GM18520 (cell line): ENCODE data around the gene NGEF.
"Not testable (repeated sequence)": the region's sequence is repeated elsewhere in the genome, so short reads cannot be mapped to it uniquely, and the experiment has no call there.

Experiments used
- ATAC-seq: cut with Tn5 transposase; IDR thresholded peaks from one replicate; pipeline ENCODE4 v1.9.1; 2021; ENCODE audit not compliant: unreplicated experiment

Gene NGEF

DNA sequence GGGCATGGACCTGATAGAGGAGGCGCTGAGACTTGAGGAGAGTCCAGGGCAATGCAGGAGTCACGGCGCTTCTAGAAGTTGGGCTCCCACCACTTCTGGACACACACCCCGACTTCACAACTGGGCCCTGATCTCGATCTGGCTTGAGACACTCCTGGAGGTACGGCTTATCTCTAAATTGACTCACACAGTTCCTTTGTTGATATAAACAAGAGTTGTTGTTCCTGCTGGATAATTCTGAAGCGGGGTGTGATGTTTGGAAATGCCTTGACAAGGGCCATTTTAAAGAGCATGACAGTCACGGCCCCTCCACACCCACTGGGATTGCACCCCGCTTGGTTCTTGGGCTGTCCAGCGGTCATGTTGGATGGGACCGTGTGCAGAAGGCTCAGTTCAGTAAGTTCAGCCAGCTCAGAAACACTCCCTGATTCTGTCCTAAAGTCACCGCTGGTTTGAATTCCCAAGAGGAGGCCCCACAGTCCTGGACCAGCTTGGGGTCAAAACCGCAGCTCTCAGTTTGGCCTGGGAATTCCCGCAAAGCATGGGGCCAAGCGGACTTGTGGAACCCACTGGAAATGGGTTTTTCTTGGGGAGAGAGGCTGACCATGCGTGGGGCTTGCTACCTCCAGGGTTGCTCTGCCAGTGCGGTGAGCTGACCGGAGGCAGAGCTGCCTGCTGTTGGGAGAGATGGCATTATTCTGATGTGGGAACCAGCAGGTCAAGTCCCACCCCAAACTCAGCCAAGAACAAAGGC is 10.1 kb upstream of the NGEF start:
- no peak for ATAC-seq

DNA sequence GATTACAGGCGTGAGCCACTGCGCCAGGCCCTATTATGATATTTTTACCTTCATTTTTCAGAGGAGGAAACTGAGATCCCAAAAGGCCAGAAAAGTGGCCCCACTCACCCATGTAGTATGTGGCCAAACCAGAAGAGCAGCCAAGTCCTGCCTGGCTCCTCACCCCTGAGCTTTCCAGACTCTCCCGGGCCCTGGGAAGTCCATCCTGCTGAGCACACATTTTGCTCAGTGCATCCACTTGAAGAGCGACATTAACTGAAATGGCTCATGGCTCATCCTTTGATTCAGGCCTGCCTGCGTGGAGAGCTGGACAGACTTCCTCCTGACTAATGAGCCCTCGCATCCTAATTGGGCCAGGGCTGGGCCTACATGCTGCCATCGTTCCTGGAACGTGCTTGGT is 9.5 kb upstream of the NGEF start:
- no peak for ATAC-seq

DNA sequence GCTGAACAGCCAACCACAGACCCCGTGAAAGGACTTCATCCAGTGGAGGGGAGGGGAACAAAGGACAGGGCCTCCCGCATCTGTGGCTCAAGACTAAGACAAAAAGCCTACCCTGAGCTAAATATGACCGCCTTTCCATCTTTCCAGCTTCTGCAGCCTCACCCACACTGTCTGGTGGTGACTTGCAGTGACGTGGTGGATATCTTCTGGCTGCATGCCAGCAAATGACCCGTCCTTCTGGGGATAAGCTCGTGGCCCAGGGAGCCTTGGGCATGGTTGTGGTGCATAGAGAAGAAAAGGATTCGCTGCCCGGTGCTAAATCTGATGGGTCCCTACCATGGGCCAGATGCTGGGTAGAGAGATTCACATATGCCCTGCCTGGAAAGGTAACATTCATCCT is 8.7 kb upstream of the NGEF start:
- ATAC-seq: no peak

DNA sequence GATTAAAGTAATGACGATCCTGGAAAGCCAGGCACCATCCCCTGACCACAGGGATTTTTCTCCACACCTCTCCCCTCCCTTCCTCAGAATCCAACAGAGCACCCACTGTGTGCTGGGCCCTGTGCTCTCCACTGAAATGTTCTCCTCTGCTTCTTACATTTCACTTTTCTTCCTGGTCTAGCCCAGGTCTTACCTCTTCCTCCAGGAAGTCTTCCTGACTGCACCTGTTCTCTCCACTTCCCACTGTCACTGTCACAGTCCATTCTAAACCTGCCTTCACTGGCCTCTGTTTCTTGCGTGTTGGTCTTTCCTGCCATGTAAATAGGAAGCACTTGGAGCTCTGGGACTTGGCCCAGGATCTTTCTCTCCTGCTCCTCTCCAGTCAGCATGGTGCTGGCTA is 7.4 kb upstream of the NGEF start:
- ATAC-seq: no peak

DNA sequence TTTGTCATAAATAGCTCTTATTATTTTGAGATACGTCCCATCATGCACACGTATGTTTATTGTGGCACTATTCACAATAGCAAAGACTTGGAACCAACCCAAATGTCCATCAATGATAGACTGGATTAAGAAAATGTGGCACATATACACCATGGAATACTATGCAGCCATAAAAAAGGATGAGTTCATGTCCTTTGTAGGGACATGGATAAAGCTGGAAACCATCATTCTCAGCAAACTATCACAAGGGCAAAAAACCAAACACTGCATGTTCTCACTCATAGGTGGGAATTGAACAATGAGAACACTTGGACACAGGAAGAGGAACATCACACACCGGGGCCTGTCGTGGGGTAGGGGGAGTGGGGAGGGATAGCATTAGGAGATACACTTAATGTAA is 6.6 kb upstream of the NGEF start:
- ATAC-seq: not testable (repeated sequence)

DNA sequence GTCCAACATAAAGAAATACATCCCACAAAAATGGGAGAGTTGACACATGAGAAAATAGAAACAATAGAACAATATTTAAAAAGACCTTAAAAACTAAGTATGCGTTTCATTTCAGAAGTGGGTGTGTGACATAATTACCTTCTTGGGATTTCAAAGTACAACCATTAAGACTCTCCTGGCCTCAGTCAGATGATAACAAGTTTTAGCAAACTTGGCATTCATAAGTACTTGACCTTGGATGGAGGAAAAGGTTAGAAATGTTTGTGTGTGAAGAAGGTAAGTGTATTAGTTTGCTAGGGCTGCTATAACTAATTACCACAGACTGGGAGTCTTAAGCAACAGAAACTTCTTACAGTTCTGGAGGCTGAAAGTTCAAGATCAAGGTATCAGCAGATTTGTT is 4.9 kb upstream of the NGEF start:
- no peak for ATAC-seq

DNA sequence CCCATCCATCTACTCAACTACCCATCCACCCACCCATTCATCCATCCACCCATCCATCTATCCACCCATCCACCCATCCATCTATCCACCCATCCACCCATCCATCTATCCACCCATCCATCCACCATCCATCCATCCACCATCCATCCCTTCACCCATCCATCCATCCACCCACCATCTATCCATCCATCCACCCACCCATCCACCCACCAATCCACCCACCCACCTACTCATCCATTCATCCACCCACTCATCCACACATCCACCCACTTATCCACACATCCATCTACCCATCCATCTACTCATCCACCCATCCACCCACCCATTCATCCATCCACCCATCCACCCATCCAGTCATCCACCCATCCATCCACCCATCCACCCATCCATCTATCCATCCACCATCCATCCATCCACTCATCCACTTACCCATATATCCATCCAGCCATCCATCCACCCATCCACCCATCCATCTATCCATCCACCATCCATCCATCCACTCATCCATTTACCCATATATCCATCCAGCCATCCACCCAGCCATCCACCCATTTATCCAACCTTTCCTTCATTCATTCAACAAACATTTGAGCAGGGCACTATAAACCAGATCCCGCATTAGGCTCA is 2.1 kb upstream of the NGEF start:
- ATAC-seq: no peak

DNA sequence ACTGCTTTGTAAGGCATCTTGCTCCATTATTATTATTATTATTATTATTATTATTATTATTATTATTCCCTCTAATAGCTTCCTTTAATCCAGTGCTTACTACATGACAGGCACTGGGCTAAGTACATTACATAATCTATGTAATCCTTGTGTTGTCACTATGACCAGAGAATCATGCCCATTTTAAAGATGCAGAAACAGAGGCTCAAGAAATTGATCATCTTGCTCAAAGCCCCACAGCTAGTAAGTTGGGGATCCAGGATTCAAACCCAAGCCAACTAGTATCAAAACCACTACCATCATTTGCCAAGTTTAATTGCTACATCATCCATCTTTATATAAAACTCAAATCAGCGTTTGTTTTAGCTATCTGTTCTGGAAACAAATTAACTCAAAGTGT is 594 bp upstream of the NGEF start:
- no peak for ATAC-seq

DNA sequence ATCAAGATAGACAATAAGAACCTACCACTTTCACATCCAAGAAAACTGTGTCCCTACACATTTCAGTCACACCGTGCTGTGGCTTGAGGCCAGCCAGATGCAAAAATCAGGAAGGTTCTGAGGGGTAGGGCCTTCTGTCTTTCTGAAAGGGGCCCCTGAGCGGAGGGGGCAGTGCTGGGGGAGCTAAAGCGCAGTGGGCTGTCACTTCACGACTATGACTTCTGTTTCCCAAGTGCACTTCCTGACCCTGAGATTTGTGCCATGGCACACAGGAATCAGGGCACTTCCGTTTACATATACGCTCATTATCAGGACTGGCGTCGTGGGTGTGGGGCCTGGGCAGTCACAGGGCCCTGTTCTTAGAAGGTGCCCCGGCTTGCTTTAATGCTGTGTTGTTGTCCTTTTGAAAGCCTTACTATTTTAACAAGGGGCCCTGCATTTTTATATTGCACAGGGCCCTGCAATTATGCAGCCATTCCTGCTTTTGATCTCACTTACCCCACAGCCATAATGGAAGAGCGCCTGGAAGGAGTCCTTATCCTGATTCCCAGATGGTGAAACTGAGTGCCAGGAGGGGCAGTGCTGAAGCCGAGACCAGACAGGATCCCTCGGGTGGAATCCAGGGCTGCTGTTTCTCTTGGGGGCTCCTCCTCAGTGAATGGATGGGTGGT is 620 bp downstream of the NGEF start:
- no peak for ATAC-seq

DNA sequence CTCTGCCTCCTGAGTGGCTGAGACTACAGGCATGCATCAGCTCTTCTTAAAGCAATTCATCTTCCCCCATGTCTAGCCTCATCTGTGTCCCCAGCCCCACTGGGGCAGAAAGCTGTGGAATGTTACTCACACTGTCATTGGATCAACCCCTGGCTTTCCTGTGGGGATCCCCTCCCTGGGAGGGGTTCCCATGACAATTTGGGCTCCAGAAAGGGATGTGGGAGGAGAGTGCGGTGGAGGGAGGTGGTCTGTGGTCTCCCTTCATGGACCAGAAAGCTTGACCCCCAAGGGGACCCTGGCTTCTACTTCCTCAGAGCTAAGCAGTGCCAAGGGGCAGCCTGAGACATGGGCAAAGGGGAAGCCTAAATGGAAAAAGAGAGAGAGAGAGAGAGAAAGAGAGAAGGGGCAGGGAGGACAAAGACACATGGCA is 1.3 kb downstream of the NGEF start:
- ATAC-seq: no peak

DNA sequence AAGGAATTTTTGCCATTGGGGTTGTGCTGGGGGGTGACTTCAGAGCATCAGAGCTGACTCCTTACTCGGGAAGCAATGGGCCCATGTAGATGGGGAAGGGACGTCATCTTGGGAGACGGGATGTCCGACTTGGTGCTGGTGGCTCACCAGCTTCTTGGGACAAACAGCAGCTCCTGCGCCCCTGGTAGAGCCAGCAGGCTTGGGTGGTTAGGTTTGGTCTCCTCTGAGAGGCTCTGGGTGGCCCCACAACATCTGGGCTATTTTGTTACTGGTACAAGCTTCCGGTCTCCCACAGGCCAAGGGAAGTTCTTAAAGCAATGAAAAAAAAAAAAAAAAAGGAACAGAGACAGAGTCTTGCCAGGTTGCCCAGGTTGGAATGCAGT is 1.8 kb downstream of the NGEF start:
- ATAC-seq: no peak

DNA sequence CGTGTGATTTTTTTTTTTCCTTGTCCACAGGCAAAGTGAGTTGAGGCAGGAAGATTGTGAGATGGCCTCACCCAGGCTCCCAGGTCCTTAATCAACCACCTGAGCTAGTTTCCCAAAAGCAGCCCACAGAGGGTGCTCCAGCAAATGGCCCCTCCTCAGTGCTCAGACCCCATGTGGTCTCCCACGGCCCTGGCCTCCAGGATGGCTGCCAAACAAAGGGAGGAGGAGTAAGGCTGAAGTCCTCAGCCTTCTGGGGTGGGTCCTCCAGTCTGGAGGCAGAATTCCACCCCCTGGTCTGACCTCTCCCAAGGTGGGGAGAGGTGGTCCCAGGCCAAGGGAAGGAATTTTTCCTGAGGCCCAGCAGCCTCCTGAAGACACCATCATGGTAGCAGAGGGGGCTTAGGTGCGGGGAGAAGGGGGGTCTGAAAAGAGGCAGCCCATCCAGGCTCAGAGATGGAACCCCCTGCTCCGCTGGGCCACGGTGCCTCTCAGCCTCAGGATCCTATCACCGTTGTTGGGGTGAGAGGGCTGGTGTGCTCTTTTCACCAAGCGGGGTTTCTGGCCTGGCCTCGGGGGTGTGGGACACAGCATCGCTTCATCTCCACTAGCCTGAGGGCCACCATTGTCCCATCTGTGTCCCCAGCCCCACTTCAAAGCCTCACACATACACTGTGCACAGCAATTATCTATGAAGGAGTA is 2.3 kb downstream of the NGEF start:
- ATAC-seq: no peak

DNA sequence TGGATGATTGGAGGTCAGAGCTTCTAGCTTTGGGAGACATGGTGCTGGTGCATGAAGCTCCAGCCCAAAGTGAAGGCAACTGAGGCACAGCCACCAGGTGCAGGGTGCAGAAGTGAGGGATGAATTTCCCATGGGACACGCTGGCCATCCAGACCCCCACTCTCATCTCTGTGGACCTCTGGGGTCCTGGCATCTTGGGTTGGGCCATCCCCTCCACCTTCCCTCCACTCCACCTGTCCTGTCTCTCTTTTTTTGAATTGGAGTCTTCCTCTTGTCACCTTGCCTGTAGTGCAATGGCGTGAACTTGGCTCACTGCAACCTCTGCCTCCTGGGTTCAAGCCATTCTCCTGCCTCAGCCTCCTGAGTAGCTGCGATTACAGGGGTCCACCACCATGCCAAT is 3.4 kb downstream of the NGEF start:
- ATAC-seq: no peak

DNA sequence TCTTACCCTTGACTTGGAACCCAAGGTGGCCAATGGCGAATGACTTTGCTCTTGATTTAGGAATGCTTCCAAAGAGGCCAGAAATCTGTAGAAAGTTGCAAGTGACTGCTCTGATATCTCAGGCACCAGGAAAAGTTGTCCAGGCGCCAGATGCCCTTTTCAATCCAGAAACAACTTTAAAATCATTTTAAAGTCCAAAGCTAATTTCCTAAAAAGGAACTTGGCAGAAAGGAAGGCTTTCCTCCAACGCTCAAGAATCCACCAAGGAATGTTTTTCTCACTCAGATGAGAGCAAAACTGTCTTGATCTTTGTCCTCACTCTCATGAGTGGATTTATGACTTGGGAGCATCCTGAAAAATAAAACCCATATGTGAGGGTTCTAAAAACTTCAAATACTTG is 5.3 kb downstream of the NGEF start:
- no peak for ATAC-seq

DNA sequence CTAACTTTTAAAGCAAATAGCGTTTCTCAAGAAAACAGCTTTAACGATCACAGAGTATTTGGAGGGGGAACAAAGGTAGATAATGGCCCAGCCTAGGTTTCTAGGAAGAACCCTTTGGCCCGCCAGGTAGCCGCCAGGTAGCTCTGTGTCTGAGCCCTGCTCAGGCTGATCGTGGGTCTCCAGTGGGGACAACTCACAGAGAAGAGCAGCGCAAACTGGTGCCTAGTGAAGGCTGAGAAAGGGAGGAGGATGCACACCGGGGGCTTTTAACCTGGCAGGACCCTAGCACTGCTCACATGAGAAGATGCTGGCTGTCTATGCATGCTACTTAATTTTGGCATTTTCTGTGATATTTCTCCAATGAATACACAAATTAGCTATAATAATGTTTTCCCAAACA is 5.8 kb downstream of the NGEF start:
- ATAC-seq: no peak

DNA sequence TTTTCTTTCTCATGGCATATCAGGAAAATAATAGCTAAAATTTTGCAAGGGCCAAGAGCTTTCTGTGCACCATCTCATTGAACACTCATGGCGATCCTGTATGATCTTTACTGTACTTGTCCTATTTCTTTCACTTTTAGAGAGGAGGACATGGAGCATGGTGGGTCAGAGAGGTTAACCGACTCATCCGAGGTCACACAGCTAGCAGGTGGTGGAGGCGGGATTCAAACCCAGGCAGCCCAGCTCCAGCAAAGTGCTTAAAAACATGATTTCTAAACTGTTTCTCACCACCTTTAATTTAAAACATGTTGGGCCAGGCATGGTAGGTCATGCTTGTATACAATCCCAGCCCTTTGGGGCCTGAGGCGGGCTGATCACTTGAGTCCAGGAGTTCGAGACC is 6.4 kb downstream of the NGEF start:
- no peak for ATAC-seq

DNA sequence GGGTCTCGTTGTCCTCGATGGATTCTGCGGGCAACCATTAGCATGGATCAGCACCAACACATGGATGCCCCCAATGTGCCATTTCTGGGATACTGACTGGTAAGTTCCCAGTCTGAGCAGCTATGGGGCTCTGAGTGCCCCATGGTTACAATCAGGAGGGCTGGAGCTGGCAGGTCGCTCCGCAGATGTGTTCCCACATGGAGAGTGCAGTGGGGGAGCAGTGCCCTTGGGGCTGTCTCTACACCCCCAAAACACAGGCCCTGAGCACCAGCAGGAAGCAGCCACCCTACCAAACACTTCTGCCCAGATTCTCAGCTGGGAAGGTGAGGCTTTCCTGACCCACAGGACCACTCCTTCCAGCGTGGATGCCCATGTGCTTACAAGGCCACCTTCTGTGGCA is 8.0 kb downstream of the NGEF start:
- no peak for ATAC-seq

DNA sequence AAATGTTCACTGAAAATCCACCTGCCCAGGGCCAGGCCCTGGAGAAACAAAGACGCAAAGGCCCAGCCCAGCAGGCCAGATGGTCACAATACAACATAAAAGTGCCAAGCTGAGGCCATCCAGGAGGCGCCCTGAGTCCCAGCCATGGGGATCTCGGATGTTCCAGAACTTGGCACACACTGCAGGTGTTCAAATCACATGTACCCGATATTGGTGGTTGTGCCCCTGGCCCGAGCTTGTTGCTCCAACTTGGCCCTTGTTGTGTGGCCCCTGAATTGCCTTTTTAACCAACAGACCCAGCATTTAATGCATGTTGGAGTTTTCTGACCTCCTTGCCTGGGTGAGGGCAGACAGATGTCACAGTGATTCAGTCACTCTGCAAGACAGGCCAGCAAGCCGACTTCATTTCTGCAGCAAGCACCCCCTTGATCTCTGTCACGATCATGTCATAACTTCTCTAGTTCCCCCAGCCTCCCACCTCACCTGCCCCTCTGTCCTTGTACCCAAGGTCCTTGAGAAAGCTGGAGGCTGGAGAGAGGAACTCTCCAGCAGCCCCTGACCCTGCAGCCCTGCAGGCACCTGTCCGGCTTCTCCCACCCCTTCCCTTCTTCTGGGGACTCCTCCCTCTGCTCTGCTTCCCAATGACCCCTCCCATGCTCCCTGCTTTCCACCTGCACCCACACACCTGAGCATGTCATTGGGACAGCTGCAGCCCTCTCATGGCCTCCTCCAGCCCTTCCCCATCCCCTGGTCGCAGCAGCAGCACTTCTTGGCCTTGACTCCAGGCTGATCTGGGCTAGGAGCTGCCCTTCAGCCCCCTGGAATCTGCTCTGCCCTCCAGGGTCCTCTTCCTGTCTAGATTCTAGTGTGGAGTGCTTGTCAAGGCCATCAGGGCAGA is 9.1 kb downstream of the NGEF start:
- ATAC-seq: no peak

DNA sequence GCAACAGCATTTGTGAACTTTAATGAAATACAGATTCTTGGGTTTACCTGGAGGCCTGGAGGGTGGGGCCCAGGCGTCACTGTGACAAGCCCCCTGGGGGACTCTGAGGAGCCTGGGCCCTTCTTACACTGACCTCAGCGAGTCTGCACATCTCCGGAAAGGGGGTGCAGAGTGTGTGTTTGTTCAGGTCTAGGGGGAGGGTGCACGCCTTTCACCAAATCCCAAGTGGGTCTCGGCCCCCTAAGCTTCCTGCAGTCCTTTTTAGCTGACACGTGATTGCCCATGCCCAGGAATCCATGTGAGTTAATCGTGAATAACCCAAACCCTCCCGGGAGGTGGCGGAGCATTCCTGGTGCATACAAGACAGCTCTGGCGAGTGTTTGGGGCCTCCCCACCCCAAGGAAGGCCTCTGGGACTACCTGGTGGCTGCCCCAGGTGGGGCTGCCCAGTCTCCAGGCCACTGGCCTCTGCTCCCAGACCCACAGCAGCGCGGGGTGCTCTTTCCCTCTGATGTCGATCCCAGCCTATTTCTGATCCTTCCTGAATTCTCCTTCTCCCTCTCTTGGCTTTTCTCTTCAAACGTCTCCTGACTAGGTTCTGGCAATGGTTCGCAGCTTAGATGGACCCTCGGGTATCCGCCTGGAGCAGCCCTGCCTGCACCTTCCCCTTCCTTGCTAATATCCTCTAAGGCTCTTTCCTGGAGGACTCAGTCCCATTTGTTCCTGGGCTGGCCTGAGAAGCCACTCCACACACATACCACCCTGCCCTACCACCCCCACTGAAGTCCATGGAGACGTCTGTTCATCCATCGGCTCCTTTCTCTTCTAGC is 10.0 kb downstream of the NGEF start:
- no peak for ATAC-seq
